ENCODE results near the gene MYLK4.

Gene MYLK4

GRCh38 chr6:2688401-2689064, 62.2 kb downstream of the MYLK4 start:
- no peak for DNase-seq

- no peak for DNase-seq
Observed at GRCh38 chr6:2687456-2687855, 63.3 kb downstream of the MYLK4 start.

GRCh38 chr6:2686515-2686914, 64.2 kb downstream of the MYLK4 start:
- no peak for DNase-seq

- DNase-seq, result no peak
Observed at GRCh38 chr6:2684766-2685754, 65.7 kb downstream of the MYLK4 start.

GRCh38 chr6:2684103-2684749, 66.5 kb downstream of the MYLK4 start:
- no peak for DNase-seq

GRCh38 chr6:2680264-2680922, 70.3 kb downstream of the MYLK4 start:
- DNase-seq, result no peak

- DNase-seq, result no peak
Observed at GRCh38 chr6:2677080-2677593, 73.6 kb downstream of the MYLK4 start.

GRCh38 chr6:2676048-2676447, 74.7 kb downstream of the MYLK4 start:
- DNase-seq, result no peak

- DNase-seq, result no peak
Observed at GRCh38 chr6:2674857-2675256, 75.9 kb downstream of the MYLK4 start.

- DNase-seq, result no peak
Observed at GRCh38 chr6:2669067-2669700, 81.5 kb downstream of the MYLK4 start.

GRCh38 chr6:2667617-2668016, 83.1 kb downstream of the MYLK4 start:
- no peak for DNase-seq

- DNase-seq, result no peak
Observed at GRCh38 chr6:2666906-2667575, 83.7 kb downstream of the MYLK4 start.

- no peak for DNase-seq
Observed at GRCh38 chr6:2665146-2666070, 85.3 kb downstream of the MYLK4 start.

GRCh38 chr6:2663123-2663522, 87.6 kb downstream of the MYLK4 start:
- DNase-seq, result no peak

GRCh38 chr6:2661651-2662050, 89.1 kb downstream of the MYLK4 start:
- no peak for DNase-seq

- no peak for DNase-seq
Observed at GRCh38 chr6:2659882-2660281, 90.8 kb downstream of the MYLK4 start.

GRCh38 chr6:2659381-2659780, 91.3 kb downstream of the MYLK4 start:
- DNase-seq, result no peak

- no peak for DNase-seq
Observed at GRCh38 chr6:2658788-2659187, 91.9 kb downstream of the MYLK4 start.

GRCh38 chr6:2656460-2657079, 94.2 kb downstream of the MYLK4 start:
- DNase-seq, result no peak

GRCh38 chr6:2655844-2656433, 94.8 kb downstream of the MYLK4 start:
- DNase-seq, result no peak

Data from DMS153 (cell line).